HG03175 (cell line): ENCODE results near the gene INPP4B.
"Not testable (repeated sequence)": the region's sequence is repeated elsewhere in the genome, so short reads cannot be mapped to it uniquely, and the experiment has no call there.

Source experiments
- ATAC-seq: cut with Tn5 transposase; IDR thresholded peaks from one replicate; pipeline ENCODE4 v1.9.1; 2021; ENCODE audit warnings: mild to moderate bottlenecking, moderate library complexity; ENCODE audit not compliant: unreplicated experiment

The INPP4B gene

DNA sequence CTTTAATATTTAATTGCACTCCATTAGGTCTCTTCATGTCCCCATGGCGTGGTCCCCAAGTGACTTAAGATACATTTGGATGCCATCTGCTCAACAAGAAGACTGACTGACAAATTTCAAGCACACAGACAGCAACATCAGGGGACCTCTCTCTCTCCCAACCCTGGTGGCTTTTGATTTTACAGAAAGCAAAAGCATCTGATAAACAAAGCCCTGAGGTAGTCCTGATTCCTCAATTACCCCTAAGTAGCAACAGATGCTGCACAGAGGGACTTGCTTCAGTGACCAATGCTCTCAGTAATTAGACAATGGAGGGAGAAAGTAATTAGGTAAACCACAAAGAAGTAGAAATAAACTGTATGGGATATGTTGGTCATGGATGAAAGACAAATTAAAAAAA, 426.4 kb downstream of the INPP4B start:
- no peak for ATAC-seq

GRCh38 chr4:142418697-142419096, 427.4 kb downstream of the INPP4B start:
- ATAC-seq, result no peak

DNA sequence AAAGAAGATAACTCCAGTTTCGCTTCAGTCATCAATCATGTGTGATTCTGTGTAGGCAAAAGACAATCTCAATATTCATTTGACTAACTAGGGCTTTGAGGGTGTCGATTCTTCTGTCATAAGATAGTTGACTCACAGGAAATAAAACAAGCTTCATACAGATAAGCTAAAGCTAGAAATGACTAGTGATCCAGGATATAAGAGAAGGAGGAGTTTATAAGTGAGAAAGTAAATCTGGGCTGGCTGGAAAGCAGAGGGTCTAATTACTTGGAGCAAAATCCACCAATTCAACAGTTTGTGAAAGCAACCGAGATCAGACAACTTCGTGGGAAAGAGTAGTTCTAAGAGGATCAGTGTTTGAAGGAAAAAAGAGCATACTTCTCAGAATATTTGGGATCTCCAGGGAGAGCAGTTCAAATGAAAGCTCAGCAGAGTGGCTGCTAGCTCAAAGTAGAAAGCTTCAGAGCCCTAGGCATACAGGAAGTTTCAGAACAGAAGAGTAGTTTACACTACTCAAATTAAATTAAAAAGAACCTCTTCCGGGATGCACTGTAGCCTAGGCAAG, 429.3 kb downstream of the INPP4B start:
- ATAC-seq, result no peak

DNA sequence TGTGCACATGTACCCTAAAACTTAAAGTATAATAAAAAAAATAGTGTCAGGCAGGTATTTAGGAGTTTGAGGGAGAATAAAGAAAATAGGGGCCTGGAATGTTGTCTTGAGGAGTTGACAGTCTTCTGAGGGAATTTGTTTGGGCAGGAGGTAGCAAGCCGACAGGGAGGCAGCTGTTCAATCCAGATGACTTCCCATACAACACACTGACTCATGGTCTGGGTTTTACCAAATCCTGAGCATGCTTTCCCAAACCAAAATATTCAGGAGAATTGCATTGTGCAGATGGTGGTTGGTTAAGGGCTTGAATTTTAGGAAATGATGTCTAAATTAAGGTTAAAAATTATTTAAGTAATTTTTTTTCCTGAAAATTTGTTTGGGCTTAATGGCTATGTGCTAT, 430.0 kb downstream of the INPP4B start:
- no peak for ATAC-seq

DNA sequence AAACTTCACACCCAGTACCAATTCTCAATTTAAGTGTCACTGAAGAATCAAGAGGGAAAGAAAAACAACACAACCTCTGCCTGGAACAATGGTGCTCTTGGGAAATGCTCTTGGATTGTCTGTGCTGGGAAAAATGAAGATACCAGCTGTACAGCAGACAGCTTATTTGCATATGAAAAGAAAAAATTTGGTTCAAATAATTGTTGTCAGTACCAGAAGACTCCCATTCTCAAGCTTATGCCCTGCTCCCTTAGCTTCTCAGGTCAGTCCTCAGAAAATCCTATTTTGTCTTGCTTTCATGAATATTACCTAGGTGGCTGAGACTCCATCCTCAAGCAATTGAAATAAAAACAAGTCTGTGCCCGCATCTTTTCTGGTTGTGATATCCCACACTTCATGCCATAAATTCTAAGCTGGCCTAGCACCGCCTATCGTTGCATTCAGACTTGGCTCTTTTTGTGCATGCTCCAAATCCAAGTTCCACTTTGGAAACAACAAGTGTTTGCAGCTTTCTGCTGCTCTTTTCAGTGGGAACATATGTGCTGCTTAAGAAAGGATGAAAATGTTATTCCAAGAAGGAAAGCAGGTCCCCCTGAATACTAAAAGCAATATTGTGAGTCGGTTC, 431.6 kb downstream of the INPP4B start:
- ATAC-seq, result no peak

DNA sequence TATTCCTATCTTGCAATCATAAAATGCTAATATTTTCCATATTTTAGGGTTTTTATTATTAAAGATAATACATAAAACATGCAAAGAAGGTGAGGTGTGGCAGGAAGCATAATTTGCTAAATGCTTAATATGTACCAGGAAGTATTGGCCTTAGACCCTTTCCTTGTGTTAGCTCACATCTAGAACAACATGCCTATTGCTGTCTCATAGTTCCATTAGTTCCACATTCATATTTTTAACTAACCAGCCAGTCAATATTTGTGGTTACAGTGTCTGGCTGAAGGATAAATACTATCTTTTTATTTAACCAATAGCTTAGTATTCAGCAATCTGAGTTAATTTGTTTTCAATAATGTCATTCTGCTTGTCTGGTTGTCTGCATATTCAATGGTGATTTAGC, 432.6 kb downstream of the INPP4B start:
- no peak for ATAC-seq

DNA sequence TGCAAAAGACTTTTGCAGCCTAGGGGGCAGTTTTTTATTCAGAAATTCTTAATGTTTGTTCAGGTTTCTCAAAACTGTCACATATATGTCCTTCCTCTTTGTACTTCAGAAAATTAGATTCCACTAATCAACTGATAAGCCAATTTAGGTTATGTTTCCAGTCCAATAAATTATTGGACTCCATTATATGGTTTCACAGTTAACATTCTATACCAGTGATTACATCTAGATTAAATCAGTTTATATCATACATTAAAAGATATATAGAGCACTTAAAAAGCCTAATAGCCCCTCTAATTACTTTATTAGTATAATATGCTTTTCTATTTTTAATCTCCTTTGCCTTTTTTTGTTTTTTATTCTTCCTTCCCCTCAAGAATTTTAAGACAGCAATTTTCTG, 434.1 kb downstream of the INPP4B start:
- ATAC-seq, result no peak

DNA sequence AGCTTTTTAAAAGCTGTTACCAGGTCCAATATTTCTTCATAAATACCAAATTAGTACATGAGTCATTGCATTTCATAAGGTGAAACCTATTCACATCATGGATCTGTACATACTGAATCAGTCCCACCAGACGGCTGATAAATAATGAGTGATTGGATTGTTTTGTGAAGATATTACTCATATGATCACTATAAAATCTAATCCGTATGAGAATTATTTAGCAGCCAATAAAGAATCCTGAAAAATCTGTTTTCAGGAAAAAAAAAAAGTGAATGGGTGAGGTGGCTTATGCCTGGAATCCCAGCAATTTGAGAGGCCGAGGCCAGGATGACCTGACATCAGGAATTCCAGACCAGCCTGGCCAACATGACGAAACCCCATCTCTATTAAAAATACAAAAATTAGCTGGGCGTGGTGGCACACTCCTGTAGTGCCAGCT, 438.1 kb downstream of the INPP4B start:
- ATAC-seq, result no peak

GRCh38 chr4:142407596-142407995, 438.5 kb downstream of the INPP4B start:
- no peak for ATAC-seq

DNA sequence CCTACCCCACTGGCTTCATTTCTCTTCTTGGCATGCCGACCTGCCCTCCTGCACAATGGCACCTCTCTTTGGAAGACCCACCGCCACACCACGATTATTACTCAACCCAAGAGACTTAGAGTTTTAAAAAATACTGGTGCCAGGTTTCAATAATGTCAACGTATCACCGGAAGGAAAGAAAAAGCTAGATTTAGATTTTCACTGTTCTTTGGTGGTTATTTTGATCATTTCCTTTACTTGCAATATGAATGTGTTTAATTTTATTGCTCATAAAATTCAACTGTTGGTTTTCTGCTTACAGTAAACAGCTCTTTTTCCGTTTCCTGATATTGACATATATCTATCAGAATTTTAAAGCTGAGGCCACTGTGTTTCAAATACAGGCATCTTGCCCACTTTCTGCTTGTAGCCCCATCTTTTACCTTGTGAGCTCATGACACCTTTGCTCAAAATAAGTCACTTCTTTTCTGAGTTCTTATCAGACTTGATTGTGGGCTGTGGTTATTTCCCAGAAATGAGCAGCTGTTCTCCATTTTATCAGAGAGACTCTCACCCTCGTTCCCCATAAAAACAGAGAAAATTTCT, 439.1 kb downstream of the INPP4B start:
- ATAC-seq, result no peak

DNA sequence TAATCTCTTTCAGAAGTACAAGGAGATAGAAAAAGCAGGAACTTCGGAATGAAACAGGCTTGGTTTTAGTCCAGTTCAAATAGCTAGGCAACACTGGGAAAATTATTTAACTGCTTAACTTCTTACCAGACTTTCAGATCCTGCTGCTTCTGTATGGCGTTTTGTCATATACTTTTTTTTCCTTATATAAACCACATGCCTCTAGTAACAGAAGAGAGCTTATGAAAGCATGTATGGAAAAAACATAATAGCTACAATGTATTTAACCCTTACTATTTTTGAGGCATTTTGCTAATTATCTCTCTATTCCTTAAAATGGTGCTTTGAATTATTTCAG, 439.6 kb downstream of the INPP4B start:
- ATAC-seq, result no peak

GRCh38 chr4:142405695-142406498, 440.2 kb downstream of the INPP4B start:
- ATAC-seq, result peak; percentile 41

DNA sequence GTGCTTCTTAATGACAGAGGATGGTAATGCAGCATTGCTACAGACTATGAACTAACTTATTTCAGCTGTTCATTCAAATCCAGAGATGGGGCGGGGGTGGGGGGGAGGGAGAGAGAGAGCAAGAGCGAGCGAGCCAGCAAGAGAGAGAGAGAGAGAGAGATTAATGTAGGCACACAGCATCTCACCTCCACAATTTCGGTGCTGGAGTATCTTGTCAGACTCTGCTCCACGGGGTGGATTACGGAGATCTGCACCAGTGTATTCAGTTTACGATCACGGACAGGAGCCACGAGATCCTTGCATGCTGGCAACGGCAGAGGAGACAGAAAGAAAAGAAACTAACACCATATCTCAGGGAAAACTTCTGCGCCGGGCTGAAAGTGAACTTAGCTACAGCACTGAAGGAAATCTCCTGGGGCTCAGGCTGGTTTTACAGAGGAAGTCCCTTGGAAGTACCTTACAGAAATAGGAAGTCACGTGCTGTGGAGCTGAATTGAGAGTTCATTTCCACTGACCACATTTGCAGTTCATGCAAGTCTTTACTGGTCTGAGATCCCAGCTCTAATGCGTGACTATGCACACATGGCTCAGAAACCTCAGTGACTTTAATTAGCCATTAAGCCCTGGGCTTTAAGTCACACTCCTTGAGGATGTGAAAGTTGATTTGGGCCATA, 440.9 kb downstream of the INPP4B start:
- peak; percentile 49 for ATAC-seq

GRCh38 chr4:142404191-142404611, 441.9 kb downstream of the INPP4B start:
- no peak for ATAC-seq

- ATAC-seq, result no peak
Observed at GRCh38 chr4:142402900-142403299, 443.2 kb downstream of the INPP4B start.

- ATAC-seq, result no peak
Observed at GRCh38 chr4:142402156-142402555, 443.9 kb downstream of the INPP4B start.

DNA sequence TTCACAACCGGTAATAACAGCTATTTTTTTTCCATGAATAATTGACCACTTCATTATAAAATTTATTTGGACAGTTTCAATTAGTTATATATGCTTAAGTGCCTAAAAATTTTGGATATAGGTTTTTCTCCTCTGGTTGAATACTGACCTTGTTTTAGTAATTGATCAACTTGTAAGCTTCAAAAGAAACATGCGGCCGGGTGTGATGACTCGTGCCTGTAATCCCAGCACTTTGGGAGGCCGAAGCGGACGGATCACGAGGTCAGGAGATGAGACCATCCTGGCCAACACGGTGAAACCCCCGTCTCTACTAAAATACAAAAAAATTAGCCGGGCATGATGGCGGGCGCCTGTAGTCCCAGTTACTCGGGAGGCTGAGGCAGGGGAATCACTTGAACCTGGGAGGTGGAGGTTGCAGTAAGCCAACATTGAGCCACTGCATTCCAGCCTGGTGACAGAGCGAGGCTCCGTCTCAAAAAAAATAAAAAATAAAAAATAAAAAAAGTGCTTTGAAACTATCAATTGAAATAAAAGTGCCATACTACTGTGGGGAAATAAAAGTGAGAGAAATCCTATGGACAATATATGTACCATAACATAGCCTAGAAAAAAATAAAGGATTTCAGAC, 448.6 kb downstream of the INPP4B start:
- not testable (repeated sequence) for ATAC-seq

- no peak for ATAC-seq
Observed at GRCh38 chr4:142396279-142396678, 449.8 kb downstream of the INPP4B start.

- no peak for ATAC-seq
Observed at GRCh38 chr4:142393127-142393526, 453.0 kb downstream of the INPP4B start.

DNA sequence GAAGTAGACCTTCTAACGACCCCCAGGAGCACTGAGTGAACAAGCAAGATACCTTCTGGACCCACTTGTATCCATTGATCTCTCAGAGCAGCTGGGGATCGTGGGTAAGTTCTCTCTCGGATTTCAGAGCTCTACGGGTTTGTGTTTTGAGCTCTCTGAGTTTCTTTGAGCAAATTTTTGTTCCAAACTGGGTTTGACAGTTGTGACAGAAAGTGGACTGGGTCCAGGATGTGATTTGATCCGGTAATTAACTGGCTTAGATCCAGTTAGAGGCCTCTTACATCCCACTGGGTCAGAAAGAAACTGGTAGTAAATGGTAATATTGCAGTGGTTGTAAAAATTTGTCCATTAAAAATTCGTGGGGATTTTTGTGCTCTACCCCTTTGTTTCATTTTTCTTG, 459.2 kb downstream of the INPP4B start:
- ATAC-seq, result no peak

DNA sequence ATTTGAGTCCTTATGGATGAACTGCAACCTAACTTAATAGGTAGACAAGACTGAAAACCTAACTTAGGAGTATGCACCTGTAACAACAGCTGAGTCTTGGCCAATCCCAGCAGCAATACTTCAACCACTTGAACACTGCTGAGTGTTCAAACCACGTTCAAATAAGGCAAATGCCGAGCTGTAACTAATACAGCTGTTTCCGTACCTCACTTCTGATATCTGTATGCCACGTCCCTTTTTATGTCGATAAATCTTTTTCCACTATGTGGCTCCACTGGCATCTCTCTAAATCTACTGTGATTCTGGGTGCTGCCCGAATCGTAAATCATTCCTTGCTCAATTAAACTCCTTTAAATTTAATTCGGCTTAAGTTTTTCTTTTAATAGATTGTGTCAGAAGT, 459.7 kb downstream of the INPP4B start:
- ATAC-seq, result no peak
